Measurements from ENCODE around the gene SUMO2. TPM values are rescaled to one million over a fixed set of nuclear protein-coding genes. Genes with fewer than 3 reads are reported as not detected.
"Not testable (repeated sequence)": the region's sequence is repeated elsewhere in the genome, so short reads cannot be mapped to it uniquely, and the experiment has no call there.

The SUMO2 gene
- total and polyA plus RNA-seq, 2 of the 4 experiments (the other 2 are of a cell fraction) = 71.3 to 83.7 TPM

GRCh38 chr17:75137762-75138161, 45.0 kb downstream of the SUMO2 start:
- H3K9me1 ChIP-seq (ENCODE audit: insufficient read depth, low read length); POLR2A ChIA-PET (ENCODE audit: unreplicated experiment); dilution Hi-C loops (cut with HindIII; ENCODE audit: low sequenced_read_pairs, unreplicated experiment): not testable (repeated sequence)

More at GRCh38 chr17:75137762-75138161, 45.0 kb downstream of the SUMO2 start:
- intact Hi-C loops (cut with micrococcal nuclease) = loop anchor here (2.0 kb wide), 1 partner anchor 15 kb away; no protein-coding TSS in a partner anchor
- H3K27me3 ChIP-seq (ENCODE audit: control insufficient read depth, insufficient read depth, low read length); H3K9me3 ChIP-seq (ENCODE audit: control insufficient read depth, insufficient read depth, low read length); BruUV-seq (replicated peaks); H3K4me2 ChIP-seq (ENCODE audit: low read depth, low read length); DNase-seq; H3K9ac ChIP-seq (ENCODE audit: low read depth, low read length); H2BK5ac ChIP-seq (ENCODE audit: low read depth, low read length, poor library complexity, severe bottlenecking); H3K4me3 ChIP-seq (ENCODE audit: insufficient read depth, low read depth, low read length); H3K4me1 ChIP-seq (ENCODE audit: control insufficient read depth, insufficient read depth, low read length); in situ Hi-C loops (cut with MboI; ENCODE audit: low sequenced_read_pairs); CTCF ChIA-PET; H2BK20ac ChIP-seq (ENCODE audit: low read depth, low read length); H2AK5ac ChIP-seq (ENCODE audit: low read depth, low read length); H3K14ac ChIP-seq (replicated peaks; ENCODE audit: low read depth, low read length); H2AK9ac ChIP-seq (replicated peaks; ENCODE audit: low read depth, low read length, poor library complexity); H4K8ac ChIP-seq (ENCODE audit: low read depth in 2 of 2, low read length in 2 of 2); H3K18ac ChIP-seq (ENCODE audit: low read depth, low read length); H3K27ac ChIP-seq (ENCODE audit: insufficient read depth, low read length); H3K4ac ChIP-seq (ENCODE audit: low read depth, low read length); H4K91ac ChIP-seq (ENCODE audit: insufficient read depth, low read depth, low read length); H4K20me1 ChIP-seq (ENCODE audit: insufficient read depth, low read length); H3K56ac ChIP-seq (ENCODE audit: extremely low read depth, insufficient read depth, low read length); H2AFZ ChIP-seq (replicated peaks; ENCODE audit: low read length, poor library complexity); H3K23ac ChIP-seq (ENCODE audit: low read depth, low read length); H2BK15ac ChIP-seq (ENCODE audit: low read depth, low read length); H2BK120ac ChIP-seq (ENCODE audit: low read depth, low read length); H4K5ac ChIP-seq (ENCODE audit: low read depth, low read length); ATAC-seq (ENCODE audit: low read depth): not testable (repeated sequence)
- H3K36me3 ChIP-seq (ENCODE audit: control insufficient read depth, insufficient read depth, low read length) = peaks cover 26% of the 10 kb centered on the region
- no CpG with 5 or more reads among the region's 9 CpGs for WGBS, 2 experiments (ENCODE audit: extremely low coverage in 2 of 2, insufficient read length in 1 of 2)
- peaks cover 26 to 56% of the 10 kb centered on the region in 2 experiments for H3K79me1 ChIP-seq (ENCODE audit: low read depth in 1 of 2, low read length in 2 of 2)

All from IMR-90 (cell line).